SIG-M5 treated with dmso at 0.1 percent for 504 hours (cell line): ENCODE measurements around the gene GASK1A.

ENCODE experiments used
- DNase-seq: peaks from one replicate; lab custom pipeline; 2025; ENCODE audit not compliant: unreplicated experiment; lab: John Stamatoyannopoulos, UW

GASK1A gene

GRCh38 chr3:43080726-43081568, 101.8 kb downstream of the GASK1A start:
- no peak for DNase-seq

- DNase-seq = no peak
Observed at GRCh38 chr3:43081796-43082195, 102.7 kb downstream of the GASK1A start.

GRCh38 chr3:43082457-43082856, 103.3 kb downstream of the GASK1A start:
- no peak for DNase-seq

- no peak for DNase-seq
Observed at GRCh38 chr3:43086460-43087165, 107.5 kb downstream of the GASK1A start.

- no peak for DNase-seq
Observed at GRCh38 chr3:43087249-43087776, 108.2 kb downstream of the GASK1A start.

- DNase-seq = no peak
Observed at GRCh38 chr3:43089081-43089480, 110.0 kb downstream of the GASK1A start.

GRCh38 chr3:43090238-43090637, 111.1 kb downstream of the GASK1A start:
- DNase-seq = no peak

- no peak for DNase-seq
Observed at GRCh38 chr3:43091481-43091880, 112.4 kb downstream of the GASK1A start.

GRCh38 chr3:43093006-43093405, 113.9 kb downstream of the GASK1A start:
- DNase-seq = no peak

GRCh38 chr3:43093974-43094373, 114.9 kb downstream of the GASK1A start:
- no peak for DNase-seq

GRCh38 chr3:43094381-43094780, 115.3 kb downstream of the GASK1A start:
- no peak for DNase-seq

- no peak for DNase-seq
Observed at GRCh38 chr3:43094851-43095250, 115.7 kb downstream of the GASK1A start.

GRCh38 chr3:43095370-43095769, 116.3 kb downstream of the GASK1A start:
- no peak for DNase-seq

GRCh38 chr3:43096761-43097160, 117.7 kb downstream of the GASK1A start:
- DNase-seq = no peak

- no peak for DNase-seq
Observed at GRCh38 chr3:43097400-43098080, 118.4 kb downstream of the GASK1A start.

GRCh38 chr3:43098761-43099160, 119.7 kb downstream of the GASK1A start:
- DNase-seq = no peak

GRCh38 chr3:43102773-43103480, 123.8 kb downstream of the GASK1A start:
- DNase-seq = no peak

- no peak for DNase-seq
Observed at GRCh38 chr3:43104039-43104438, 124.9 kb downstream of the GASK1A start.

GRCh38 chr3:43104660-43105595, 125.8 kb downstream of the GASK1A start:
- DNase-seq = no peak
